Measurements from ENCODE around the gene CCL2. TPM values are rescaled to one million over a fixed set of nuclear protein-coding genes. Genes with fewer than 3 reads are reported as not detected.
"Not testable (repeated sequence)": the region's sequence is repeated elsewhere in the genome, so short reads cannot be mapped to it uniquely, and the experiment has no call there.

CCL2 gene
- 84.3 and 218 TPM in 2 replicates for total RNA-seq

- DNase-seq, result peak; percentile 94
These were observed at the start of gene CCL2 for GRCh38 chr17:34254651-34255380. CCL2 (plus strand) TSS chr17:34255285; CDS start chr17:34255350, 65 bp downstream.

- DNase-seq, result no peak
These were observed 49.7 kb upstream of the CCL2 start for GRCh38 chr17:34205401-34205800.

- no peak for DNase-seq
These were observed 48.5 kb upstream of the CCL2 start for GRCh38 chr17:34206569-34206968.

- DNase-seq, result no peak
These were observed 47.5 kb upstream of the CCL2 start for GRCh38 chr17:34207572-34207971.

- DNase-seq, result no peak
These were observed 36.3 kb upstream of the CCL2 start for GRCh38 chr17:34218748-34219147.

- DNase-seq, result no peak
These were observed 35.7 kb upstream of the CCL2 start for GRCh38 chr17:34219405-34219804.

- no peak for DNase-seq
These were observed 34.9 kb upstream of the CCL2 start for GRCh38 chr17:34220045-34220751.

- DNase-seq, result peak; percentile 66
These were observed 34.2 kb upstream of the CCL2 start for GRCh38 chr17:34220752-34221395.

- no peak for DNase-seq
These were observed 33.7 kb upstream of the CCL2 start for GRCh38 chr17:34221411-34221810.

- DNase-seq, result no peak
These were observed 32.2 kb upstream of the CCL2 start for GRCh38 chr17:34222722-34223497.

- DNase-seq, result no peak
These were observed 30.0 kb upstream of the CCL2 start for GRCh38 chr17:34225046-34225445.

- peak; percentile 21 for DNase-seq
These were observed 28.9 kb upstream of the CCL2 start for GRCh38 chr17:34226011-34226743.

- DNase-seq, result no peak
These were observed 28.4 kb upstream of the CCL2 start for GRCh38 chr17:34226744-34227034.

GRCh38 chr17:34227293-34227692 lies 27.8 kb upstream of the CCL2 start:
- DNase-seq, result not testable (repeated sequence)

- no peak for DNase-seq
These were observed 27.4 kb upstream of the CCL2 start for GRCh38 chr17:34227707-34228106.

- no peak for DNase-seq
These were observed 26.3 kb upstream of the CCL2 start for GRCh38 chr17:34228781-34229180.

- no peak for DNase-seq
These were observed 24.7 kb upstream of the CCL2 start for GRCh38 chr17:34230342-34230741.

- no peak for DNase-seq
These were observed 20.5 kb upstream of the CCL2 start for GRCh38 chr17:34234616-34235015.

GRCh38 chr17:34235389-34236028 lies 19.6 kb upstream of the CCL2 start:
- DNase-seq, result peak; percentile 95

GRCh38 chr17:34236281-34236892 lies 18.7 kb upstream of the CCL2 start:
- DNase-seq, result no peak

GRCh38 chr17:34237458-34237857 lies 17.6 kb upstream of the CCL2 start:
- DNase-seq, result no peak

Measured in dermis blood vessel endothelial cell (primary cell).